ENCODE measurements around the gene NR2F1-AS1.

The NR2F1-AS1 gene

DNA sequence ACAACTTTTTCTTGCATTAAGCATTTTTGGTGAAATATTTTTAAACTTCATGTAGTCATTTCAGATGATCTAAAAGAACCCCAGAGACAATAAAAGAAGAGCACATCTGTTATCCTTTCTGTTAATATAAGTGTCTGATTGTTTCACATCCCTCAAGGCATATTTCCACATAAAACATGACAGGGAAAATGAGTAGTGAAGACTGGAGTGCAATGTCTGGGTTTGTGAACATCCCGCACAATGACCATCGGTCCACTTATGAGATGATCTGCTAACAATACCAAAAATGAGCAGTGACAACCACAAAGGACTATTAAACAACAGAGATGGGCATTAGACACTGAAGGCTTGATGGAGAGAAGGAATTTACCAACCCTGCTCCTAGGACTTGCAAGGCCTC, 209.1 kb downstream of the NR2F1-AS1 start:
- no peak for DNase-seq

DNA sequence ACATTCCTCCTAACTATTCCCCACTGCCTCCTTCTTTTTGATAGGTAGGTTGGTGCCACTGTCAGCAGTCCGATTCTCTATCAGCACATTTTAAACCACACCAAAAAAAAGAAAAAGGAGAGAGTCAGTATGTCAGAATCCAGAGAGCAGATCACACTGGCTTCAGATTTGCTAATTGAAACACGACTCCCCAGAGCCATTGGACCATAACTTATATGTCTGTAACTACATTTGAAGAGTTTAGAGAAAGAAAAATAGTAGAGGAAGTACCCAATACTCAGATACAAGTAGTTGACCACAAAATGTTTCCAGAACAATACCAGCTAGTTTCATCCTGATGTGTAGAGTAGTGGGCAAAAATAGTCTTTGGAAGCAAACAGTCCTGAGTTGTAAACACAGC, 216.6 kb downstream of the NR2F1-AS1 start:
- DNase-seq: no peak

DNA sequence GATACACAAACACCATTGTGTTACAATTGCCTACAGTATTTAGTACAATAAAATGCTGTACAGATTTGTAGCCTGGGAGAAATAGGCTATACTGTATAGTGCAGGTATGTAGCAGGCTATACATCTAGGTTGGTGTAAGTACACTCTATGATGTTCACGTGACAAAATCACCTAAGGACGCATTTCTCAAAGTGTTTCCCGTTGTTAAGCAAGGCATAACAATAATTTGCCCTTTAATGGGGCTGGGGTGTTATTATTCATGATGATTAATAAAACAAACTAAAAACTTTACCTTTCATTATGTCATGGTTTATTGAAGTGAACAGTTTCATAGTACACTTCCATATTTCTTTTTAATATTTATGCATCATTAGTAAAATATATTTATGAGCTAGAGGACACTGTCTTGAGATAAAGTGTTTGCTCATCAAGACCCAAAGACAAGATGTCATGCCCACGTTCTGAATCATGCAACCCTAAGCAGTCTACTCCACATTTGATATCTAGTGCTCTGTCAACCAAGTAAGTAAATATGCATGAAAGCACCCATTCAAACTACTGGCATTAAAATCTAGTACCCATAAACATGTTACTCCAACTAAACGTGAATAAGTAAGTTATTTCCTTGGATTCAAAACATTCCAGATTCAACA, 220.5 kb downstream of the NR2F1-AS1 start:
- no peak for DNase-seq

DNA sequence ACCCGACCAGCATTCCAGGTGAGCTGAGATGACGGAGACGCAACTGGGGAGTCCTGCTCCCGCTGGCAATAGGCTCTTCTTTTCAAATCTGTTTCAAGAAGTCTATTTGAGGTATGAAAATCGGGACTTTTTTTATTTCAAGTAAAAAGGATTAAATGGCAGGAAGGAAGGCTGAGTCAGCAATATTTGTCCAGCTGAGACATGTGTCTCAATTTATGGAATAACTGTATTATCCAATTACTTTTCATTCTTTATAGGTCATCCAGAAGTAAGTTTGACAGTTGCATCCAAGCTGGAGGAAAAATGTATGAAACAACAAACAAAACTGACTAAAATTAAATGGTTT, 221.1 kb downstream of the NR2F1-AS1 start:
- no peak for DNase-seq

Measured in hematopoietic multipotent progenitor cell treated with erythropoietin and hydrocortisone succinate and interleukin-3 and kit ligand, for 6 days (in vitro differentiated cells).